HepG2 (cell line): ENCODE results near the gene PRDM10. TPM values are rescaled to one million over a fixed set of nuclear protein-coding genes. Genes with fewer than 3 reads are reported as not detected.

Experiments used
- ATRX ChIP-seq: sonication (generic); formaldehyde crosslinking; IDR thresholded peaks from 2 replicates; pipeline ENCODE4 v1.4.0; 2020; ENCODE audit warnings: missing genetic modification reagents, borderline replicate concordance
- CHD2 ChIP-seq: IDR thresholded peaks from 2 replicates; pipeline ENCODE4 v1.6.1; 2011; ENCODE audit warnings: low read depth, low read length, improper control_type of control experiment
- DNMT1 ChIP-seq: sonication (generic); formaldehyde crosslinking; IDR thresholded peaks from 2 replicates; pipeline ENCODE4 v1.5.1; 2020; ENCODE audit warnings: mild to moderate bottlenecking, missing genetic modification reagents
- ELF4 ChIP-seq: sonication (generic); formaldehyde crosslinking; IDR thresholded peaks from 2 replicates; pipeline ENCODE4 v1.5.0; 2020; ENCODE audit warnings: missing genetic modification reagents, mild to moderate bottlenecking, moderate library complexity, borderline replicate concordance
- FOXM1 ChIP-seq: sonication (generic); formaldehyde crosslinking; IDR thresholded peaks from 2 replicates; pipeline ENCODE4 v1.5.0; 2020; ENCODE audit warnings: missing genetic modification reagents
- MAX ChIP-seq: IDR thresholded peaks from 2 replicates; pipeline ENCODE4 v1.6.1; 2012; ENCODE audit warnings: inconsistent platforms
- NFKB2 ChIP-seq: sonication (generic); formaldehyde crosslinking; IDR thresholded peaks from 2 replicates; pipeline ENCODE4 v1.4.0; 2020; ENCODE audit warnings: missing genetic modification reagents, borderline replicate concordance
- PHF8 ChIP-seq: sonication (generic); formaldehyde crosslinking; IDR thresholded peaks from 2 replicates; pipeline ENCODE4 v1.5.0; 2020; ENCODE audit warnings: missing genetic modification reagents
- RORA ChIP-seq: sonication (generic); formaldehyde crosslinking; IDR thresholded peaks from 2 replicates; pipeline ENCODE4 v1.5.0; 2020; ENCODE audit warnings: mild to moderate bottlenecking, missing genetic modification reagents, moderate library complexity
- SMAD3 ChIP-seq: sonication (generic); formaldehyde crosslinking; IDR thresholded peaks from 2 replicates; pipeline ENCODE4 v1.4.0; 2020; ENCODE audit warnings: missing genetic modification reagents
- SMAD9 ChIP-seq: sonication (generic); formaldehyde crosslinking; IDR thresholded peaks from 2 replicates; pipeline ENCODE4 v1.5.1; 2020; ENCODE audit warnings: mild to moderate bottlenecking, missing genetic modification reagents
- SMARCE1 ChIP-seq: fragments of 450-650 bp; IDR thresholded peaks from 2 replicates; pipeline ENCODE4 v1.6.1; 2017; ENCODE audit warnings: borderline replicate concordance
- SOX13 ChIP-seq, 3 experiments: fragments of 450-650 bp in 1 of 3; sonication (generic) in 1 of 3; formaldehyde crosslinking in 1 of 3; IDR thresholded peaks in 2 of 3; conservative IDR thresholded peaks in 1 of 3; 2 replicates each; pipeline versions ENCODE4 v1.5.0 to v1.6.1; 2016 to 2020; ENCODE audit warnings: antibody characterized with exemption in 1 of 3, mild to moderate bottlenecking in 1 of 3, missing compliant biosample characterization in 1 of 3, missing genetic modification reagents in 1 of 3, moderate library complexity in 1 of 3
- TEAD2 ChIP-seq: sonication (generic); formaldehyde crosslinking; IDR thresholded peaks from 2 replicates; pipeline ENCODE4 v1.9.0; 2021; ENCODE audit warnings: missing genetic modification reagents
- YY1 ChIP-seq: IDR thresholded peaks from 2 replicates; pipeline ENCODE4 v1.6.1; 2011; ENCODE audit warnings: low read length, low read depth, moderate library complexity, mild to moderate bottlenecking; ENCODE audit not compliant: insufficient read depth, insufficient replicate concordance
- ZBTB46 ChIP-seq: sonication (generic); formaldehyde crosslinking; IDR thresholded peaks from 2 replicates; pipeline ENCODE4 v1.4.0; 2020; ENCODE audit warnings: mild to moderate bottlenecking, missing genetic modification reagents, borderline replicate concordance
- ZFP37 ChIP-seq: sonication (generic); formaldehyde crosslinking; IDR thresholded peaks from 2 replicates; pipeline ENCODE4 v1.4.0; 2020; ENCODE audit warnings: missing genetic modification reagents, borderline replicate concordance
- ZFP90 ChIP-seq: sonication (generic); formaldehyde crosslinking; IDR thresholded peaks from 2 replicates; pipeline ENCODE4 v1.8.0; 2022; ENCODE audit warnings: missing genetic modification reagents, mild to moderate bottlenecking, inconsistent platforms, borderline replicate concordance
- ZFY ChIP-seq: sonication (generic); formaldehyde crosslinking; IDR thresholded peaks from 2 replicates; pipeline ENCODE4 v1.4.0; 2020; ENCODE audit warnings: missing genetic modification reagents
- ZKSCAN8 ChIP-seq: IDR thresholded peaks from 2 replicates; pipeline ENCODE4 v1.6.1; 2016; ENCODE audit warnings: borderline replicate concordance, missing genetic modification reagents, missing compliant biosample characterization
- ZNF251 ChIP-seq: sonication (generic); formaldehyde crosslinking; IDR thresholded peaks from 2 replicates; pipeline ENCODE4 v1.9.0; 2021; ENCODE audit warnings: mild to moderate bottlenecking, missing genetic modification reagents
- ZNF264 ChIP-seq: sonication (generic); formaldehyde crosslinking; IDR thresholded peaks from 2 replicates; pipeline ENCODE4 v1.4.0; 2020; ENCODE audit warnings: missing genetic modification reagents
- ZNF280D ChIP-seq: sonication (generic); formaldehyde crosslinking; IDR thresholded peaks from 2 replicates; pipeline ENCODE4 v1.5.1; 2020; ENCODE audit warnings: mild to moderate bottlenecking, missing genetic modification reagents
- ZNF354B ChIP-seq: sonication (generic); formaldehyde crosslinking; IDR thresholded peaks from 2 replicates; pipeline ENCODE4 v1.8.0; 2022; ENCODE audit warnings: mild to moderate bottlenecking, missing genetic modification reagents
- ZNF564 ChIP-seq: sonication (generic); formaldehyde crosslinking; IDR thresholded peaks from 2 replicates; pipeline ENCODE4 v1.8.1; 2023; ENCODE audit warnings: mild to moderate bottlenecking, missing genetic modification reagents
- ZNF780A ChIP-seq: sonication (generic); formaldehyde crosslinking; IDR thresholded peaks from 2 replicates; pipeline ENCODE4 v1.8.0; 2022; ENCODE audit warnings: mild to moderate bottlenecking, missing genetic modification reagents, moderate library complexity
- polyA plus RNA-seq, 8 experiments: library from polyadenylated mRNA; depleted of rRNA in 3 of 8; stranded (reverse) in 7 of 8; unstranded in 1 of 8; fragments of >200 nt; fragmentation: Illumina TruSeq in 4 of 8; extraction: Trizol in 4 of 8; gene quantifications; 2 replicates each; pipeline versions ENCODE4 v1.2.1 to v1.2.3, GENCODE V29; 2011 to 2016; ENCODE audit warnings: low read depth in 4 of 8, missing spikeins in 1 of 8, mixed read lengths in 1 of 8; ENCODE audit not compliant: insufficient read depth in 1 of 8
- total RNA-seq, 5 experiments: library from RNA; depleted of rRNA; stranded (reverse); fragments of >200 nt; fragmentation: Illumina TruSeq; extraction: Trizol; gene quantifications; 2 replicates each; pipeline ENCODE4 v1.2.3, GENCODE V29; 2016; ENCODE audit warnings: low read depth in 1 of 5

Gene PRDM10
- total and polyA plus RNA-seq, 2 of the 13 experiments (the other 11 are each of a cell fraction or from before 2014, with no cell fraction given) = 5.7 to 5.8 TPM

- TF ChIP-seq ZNF280D (CRISPR knock-in tag) (no peak), ZBTB46 (CRISPR knock-in tag) (no peak), ZNF564 (peak; percentile 89; the same call in 1 of the 2 replicates), ZFY (CRISPR knock-in tag) (peak; percentile 87), ZNF264 (CRISPR knock-in tag) (no peak), ATRX (no peak), ZNF780A (no peak; the same call in 1 of the 2 replicates), ZNF354B (CRISPR knock-in tag) (no peak), NFKB2 (peak; percentile 93), MAX (peak; percentile 98), PHF8 (CRISPR knock-in tag) (peak; percentile 68), SMAD9 (CRISPR knock-in tag) (no peak; the same call in 1 of the 2 replicates), TEAD2 (no peak), RORA (CRISPR knock-in tag) (no peak), SMAD3 (CRISPR knock-in tag) (peak; percentile 42), CHD2 (no peak), ZFP90 (CRISPR knock-in tag) (peak; percentile 29; the same call in 1 of the 2 replicates), SOX13 (IDR thresholded peaks at IDR 0.05) (no peak), SOX13 (CRISPR knock-in tag; conservative IDR thresholded peaks at IDR 0.05 in 1 of 2, IDR thresholded peaks at IDR 0.05 in 1 of 2) (peak in 1 of 2 experiments; percentile 52; a peak in 2 of 4 replicates), ELF4 (0 out of 2 replicates have a peak, but pooled peaks have one; percentile 45), FOXM1 (CRISPR knock-in tag) (0 out of 2 replicates have a peak, but pooled peaks have one; percentile 55), SMARCE1 (no peak), YY1 (peak; percentile 69), DNMT1 (CRISPR knock-in tag) (no peak), ZKSCAN8 (no peak), ZNF251 (CRISPR knock-in tag) (no peak), ZFP37 (CRISPR knock-in tag) (no peak)
These were observed 446 bp upstream of the PRDM10 start (continued) for GRCh38 chr11:130002846-130003716.
